Testis (tissue), 3 donors: ENCODE results near the gene C10orf95. TPM values are rescaled to one million over a fixed set of nuclear protein-coding genes. Genes with fewer than 3 reads are reported as not detected.
A peak's percentile ranks its signal among the peaks of the same experiment; 100 is the strongest.

ENCODE experiments used
- DNase-seq: peaks from one replicate; pipeline ENCODE4 v3.0.0-alpha.2; 2019
- H3K27ac ChIP-seq, 2 donors: fragments of 200-600 bp; sonication (generic); one replicate each; pipeline ENCODE4 v1.5.1; 2019
- H3K27me3 ChIP-seq: fragments of 200-600 bp; sonication (generic); one replicate; pipeline ENCODE4 v1.5.1; 2019
- H3K36me3 ChIP-seq: fragments of 200-600 bp; sonication (generic); one replicate; pipeline ENCODE4 v1.5.1; 2017; ENCODE audit warnings: low read depth; ENCODE audit errors: missing control alignments
- H3K4me1 ChIP-seq: fragments of 200-600 bp; sonication (generic); one replicate; pipeline ENCODE4 v1.5.1; 2019
- H3K4me3 ChIP-seq, 2 donors: fragments of 200-600 bp; sonication (generic); one replicate each; pipeline ENCODE4 v1.5.1; 2017 to 2019
- H3K9me3 ChIP-seq: fragments of 200-600 bp; sonication (generic); one replicate; pipeline ENCODE4 v1.5.1; 2017
- POLR2A ChIP-seq: fragments of 450-650 bp; IDR thresholded peaks from one replicate; pipeline ENCODE4 v1.6.1; 2017; ENCODE audit warnings: antibody characterized with exemption, mild to moderate bottlenecking, moderate library complexity
- WGBS, 2 donors: methylation state at CpG; one replicate each; pipeline ENCODE4 v1.1.5; 2018; 5-methylcytosine and 5-hydroxymethylcytosine counted together
- intact Hi-C: fragments of 100-400 bp; cut with DNase I; formaldehyde crosslinking; loops from one replicate; pipeline ENCODE4 v1.15.1; 2023; ENCODE audit warnings: low total_unique reads
- polyA plus RNA-seq: library from polyadenylated mRNA; stranded (reverse); fragments of 350-450 nt; fragmentation: Illumina TruSeq; extraction: RNeasy Lipid Tissue Mini Kit (QIAGEN cat#74804); gene quantifications from one replicate; pipeline ENCODE4 v1.2.3, GENCODE V29; 2014; ENCODE audit warnings: low read depth, low replicate concordance; ENCODE audit not compliant: insufficient read depth
- total RNA-seq, 2 donors: library from RNA; depleted of rRNA; stranded (reverse); fragments of >200 nt; gene quantifications; one replicate each; pipeline ENCODE4 v1.2.3, GENCODE V29; 2016
- TF ChIP-seq, protein P1 (sequence below), 3 experiments: fragments of 450-650 bp in 2 of 3; fragments of 200-600 bp in 1 of 3; sonication (generic) in 1 of 3; IDR thresholded peaks; one replicate each; pipeline ENCODE4 v1.5.1; 2016 to 2019; ENCODE audit warnings: antibody characterized with exemption in 3 of 3, mild to moderate bottlenecking in 2 of 3, moderate library complexity in 1 of 3

Gene C10orf95
- total and polyA plus RNA-seq, 3 donors from 2014 or later: 0.29 to 1.3 (median 0.55) TPM

DNA sequence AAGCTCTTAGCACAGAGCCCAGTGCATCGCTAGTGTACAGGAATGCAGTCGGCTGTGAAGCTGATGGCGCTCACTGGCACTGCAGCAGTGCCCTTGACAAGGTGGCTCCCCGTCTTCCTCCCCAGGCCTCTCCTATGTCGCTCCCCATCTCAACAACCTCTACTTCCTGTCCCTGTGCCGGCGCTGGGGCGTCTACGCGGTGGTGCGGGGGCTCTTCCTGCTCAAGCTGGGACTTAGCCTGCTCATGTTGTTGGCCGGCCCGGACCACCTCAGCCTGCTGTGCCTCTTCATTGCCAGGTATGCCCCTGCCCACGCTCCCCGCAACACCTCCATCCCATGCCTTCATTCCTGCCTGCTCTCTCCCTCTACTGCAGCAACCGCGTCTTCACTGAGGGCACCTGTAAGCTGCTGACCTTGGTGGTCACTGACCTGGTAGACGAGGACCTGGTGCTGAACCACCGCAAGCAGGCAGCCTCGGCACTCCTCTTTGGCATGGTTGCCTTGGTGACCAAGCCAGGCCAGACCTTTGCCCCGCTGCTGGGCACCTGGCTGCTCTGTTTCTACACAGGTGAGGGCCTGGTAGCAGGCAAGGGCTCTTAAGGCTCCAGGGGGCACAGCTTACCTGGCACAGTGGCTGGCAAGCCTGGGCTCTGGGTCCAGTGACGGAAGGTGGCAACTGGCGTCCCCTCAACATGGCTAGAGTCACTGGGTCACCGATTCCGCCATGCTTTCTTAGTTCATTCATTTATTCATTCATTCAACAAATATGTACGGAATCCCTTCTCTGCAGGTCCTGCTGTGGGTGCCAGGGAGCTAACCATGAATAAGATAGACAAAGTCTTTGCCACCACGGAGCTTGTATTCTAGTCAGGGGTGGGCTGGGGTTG, 22.3 kb upstream of the C10orf95 start:
- Histone ChIP-seq H3K27ac (no peak overlapping the region), H3K4me1 (no peaks in the 10 kb centered on the region), H3K9me3 (no peaks in the 10 kb centered on the region), H3K36me3 (no peaks in the 10 kb centered on the region), H3K4me3 (no peak overlapping the region), H3K27me3 (no peaks in the 10 kb centered on the region)
- WGBS, 2 donors: 87 to 88% methylated on average over 26 to 27 of the region's 27 CpGs
- TF ChIP-seq, protein P1, sequence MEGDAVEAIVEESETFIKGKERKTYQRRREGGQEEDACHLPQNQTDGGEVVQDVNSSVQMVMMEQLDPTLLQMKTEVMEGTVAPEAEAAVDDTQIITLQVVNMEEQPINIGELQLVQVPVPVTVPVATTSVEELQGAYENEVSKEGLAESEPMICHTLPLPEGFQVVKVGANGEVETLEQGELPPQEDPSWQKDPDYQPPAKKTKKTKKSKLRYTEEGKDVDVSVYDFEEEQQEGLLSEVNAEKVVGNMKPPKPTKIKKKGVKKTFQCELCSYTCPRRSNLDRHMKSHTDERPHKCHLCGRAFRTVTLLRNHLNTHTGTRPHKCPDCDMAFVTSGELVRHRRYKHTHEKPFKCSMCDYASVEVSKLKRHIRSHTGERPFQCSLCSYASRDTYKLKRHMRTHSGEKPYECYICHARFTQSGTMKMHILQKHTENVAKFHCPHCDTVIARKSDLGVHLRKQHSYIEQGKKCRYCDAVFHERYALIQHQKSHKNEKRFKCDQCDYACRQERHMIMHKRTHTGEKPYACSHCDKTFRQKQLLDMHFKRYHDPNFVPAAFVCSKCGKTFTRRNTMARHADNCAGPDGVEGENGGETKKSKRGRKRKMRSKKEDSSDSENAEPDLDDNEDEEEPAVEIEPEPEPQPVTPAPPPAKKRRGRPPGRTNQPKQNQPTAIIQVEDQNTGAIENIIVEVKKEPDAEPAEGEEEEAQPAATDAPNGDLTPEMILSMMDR (IDR thresholded peaks at IDR 0.05): no peak
- TF ChIP-seq POLR2A: no peak
- intact Hi-C loops: loop anchor here (10.0 kb wide), 1 partner anchor 49 kb away; the partner anchor contains the start of gene FBXL15
- DNase-seq: no peak

DNA sequence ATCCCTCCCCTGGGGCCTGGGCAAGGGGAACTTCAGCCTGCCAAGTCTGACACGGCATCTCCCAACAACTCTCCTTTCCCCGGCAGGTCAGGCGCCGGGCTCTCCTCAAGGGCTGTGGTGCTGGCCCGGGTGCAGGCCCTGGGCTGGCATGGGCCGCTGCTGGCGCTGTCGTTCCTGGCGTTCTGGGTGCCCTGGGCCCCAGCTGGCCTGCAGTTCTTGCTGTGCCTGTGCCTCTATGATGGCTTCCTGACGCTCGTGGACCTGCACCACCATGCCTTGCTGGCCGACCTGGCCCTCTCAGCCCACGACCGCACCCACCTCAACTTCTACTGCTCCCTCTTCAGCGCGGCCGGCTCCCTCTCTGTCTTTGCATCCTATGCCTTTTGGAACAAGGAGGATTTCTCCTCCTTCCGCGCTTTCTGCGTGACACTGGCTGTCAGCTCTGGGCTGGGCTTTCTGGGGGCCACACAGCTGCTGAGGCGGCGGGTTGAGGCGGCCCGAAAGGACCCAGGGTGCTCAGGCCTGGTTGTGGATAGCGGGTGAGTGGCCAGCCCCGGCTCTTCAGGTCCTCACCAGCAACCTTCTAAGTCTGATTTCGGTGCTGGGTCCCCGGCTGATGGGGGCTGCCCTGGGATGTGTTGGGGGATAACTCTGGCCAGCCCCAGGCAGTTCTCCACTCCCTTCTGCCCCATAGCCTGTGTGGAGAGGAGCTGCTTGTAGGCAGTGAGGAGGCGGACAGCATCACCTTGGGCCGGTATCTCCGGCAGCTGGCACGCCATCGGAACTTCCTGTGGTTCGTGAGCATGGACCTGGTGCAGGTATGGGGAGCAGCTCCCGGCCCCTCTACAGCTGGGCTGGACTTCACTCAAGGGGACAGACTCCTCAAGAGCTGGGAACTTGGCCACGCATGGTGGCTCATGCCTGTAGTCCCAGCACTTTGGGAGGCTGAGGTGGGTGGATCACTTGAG, 19.5 kb upstream of the C10orf95 start:
- intact Hi-C loops: loop anchor here (10.0 kb wide), 1 partner anchor 46 kb away; the partner anchor contains the start of gene FBXL15
- Histone ChIP-seq H3K9me3 (no peaks in the 10 kb centered on the region), H3K4me1 (no peaks in the 10 kb centered on the region), H3K36me3 (no peaks in the 10 kb centered on the region), H3K27me3 (no peaks in the 10 kb centered on the region), H3K4me3 (no peak overlapping the region), H3K27ac (no peak overlapping the region)
- no peak for DNase-seq
- WGBS, 2 donors: 92 to 96% methylated on average over 19 to 36 of the region's 36 CpGs
- TF ChIP-seq, protein P1 (IDR thresholded peaks at IDR 0.05): no peak
- no peak for TF ChIP-seq POLR2A

DNA sequence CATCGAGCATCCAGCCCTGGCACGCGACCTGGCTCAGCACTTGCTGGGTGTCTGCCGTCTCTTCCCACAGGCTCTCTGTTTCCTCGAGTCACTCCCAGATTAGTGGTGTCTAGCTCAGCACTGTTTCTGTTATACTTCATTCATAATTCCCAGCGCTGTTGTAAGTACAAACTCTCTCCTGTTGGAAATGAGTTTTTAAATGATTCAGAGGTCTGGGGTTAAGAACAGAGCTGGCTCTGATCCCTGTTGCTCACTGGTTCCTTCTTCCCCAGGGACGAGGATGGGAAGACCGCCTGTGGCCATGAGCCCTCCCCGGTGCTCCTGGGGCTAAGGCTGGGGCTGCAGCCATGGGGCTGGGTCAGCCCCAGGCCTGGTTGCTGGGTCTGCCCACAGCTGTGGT, 17.3 kb upstream of the C10orf95 start:
- intact Hi-C loops: no loop called here
- no peaks in the 10 kb centered on the region for H3K36me3 ChIP-seq
- no peaks in the 10 kb centered on the region for H3K27me3 ChIP-seq
- H3K4me3 ChIP-seq: no peak overlapping the region
- H3K9me3 ChIP-seq: no peaks in the 10 kb centered on the region
- no peak for TF ChIP-seq POLR2A
- TF ChIP-seq, protein P1 (IDR thresholded peaks at IDR 0.05): no peak
- no peak overlapping the region for H3K27ac ChIP-seq
- 44 to 64% methylated on average over 9 of the region's 9 CpGs for WGBS, 2 donors
- DNase-seq: peak; percentile 46
- no peaks in the 10 kb centered on the region for H3K4me1 ChIP-seq

DNA sequence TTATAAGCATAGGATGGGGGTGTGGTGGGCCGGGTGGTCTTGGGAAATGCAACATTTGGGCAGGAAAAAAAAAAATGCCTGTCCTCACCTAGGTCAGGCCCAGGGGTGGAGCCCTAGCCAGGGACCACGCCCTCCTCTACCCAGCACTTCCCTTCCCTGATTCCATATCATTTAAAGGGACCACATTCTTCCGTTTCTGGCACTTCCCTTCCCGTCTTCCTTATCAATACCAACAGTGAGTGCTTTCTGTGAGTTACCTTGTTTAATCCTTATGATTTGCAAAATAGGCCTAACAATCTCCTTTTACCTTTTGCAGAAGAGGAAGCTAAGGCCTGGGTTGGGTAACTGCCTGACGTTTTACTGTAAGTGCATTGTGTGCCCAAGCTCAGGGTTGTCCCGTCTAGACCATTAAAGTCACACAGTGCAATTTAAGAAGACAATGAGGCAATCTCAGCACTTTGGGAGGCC, 16.7 kb upstream of the C10orf95 start:
- H3K9me3 ChIP-seq: no peaks in the 10 kb centered on the region
- H3K4me1 ChIP-seq: peaks cover under 1% of the 10 kb centered on the region
- H3K36me3 ChIP-seq: no peaks in the 10 kb centered on the region
- no peak overlapping the region for H3K4me3 ChIP-seq
- 59 to 66% methylated on average over 6 of the region's 6 CpGs for WGBS, 2 donors
- DNase-seq: no peak
- H3K27me3 ChIP-seq: no peaks in the 10 kb centered on the region
- TF ChIP-seq, protein P1 (IDR thresholded peaks at IDR 0.05): no peak
- intact Hi-C loops: no loop called here
- H3K27ac ChIP-seq: no peak overlapping the region
